Measurements from ENCODE around the gene HUWE1. TPM values are rescaled to one million over a fixed set of nuclear protein-coding genes. Genes with fewer than 3 reads are reported as not detected.

The HUWE1 gene
- total RNA-seq, 1 experiment from 2014 or later, result 222 TPM

GRCh38 chrX:53660004-53660403, 26.5 kb downstream of the HUWE1 start:
- Histone ChIP-seq H3K36me3 (ENCODE audit: insufficient read depth, low read length, poor library complexity, severe bottlenecking) (peaks cover 4% of the 10 kb centered on the region), H3K4me1 (ENCODE audit: insufficient read depth, low read length, poor library complexity, severe bottlenecking) (no peaks in the 10 kb centered on the region), H3K27ac (ENCODE audit: low read depth, low read length, poor library complexity, severe bottlenecking) (no peak overlapping the region), H3K9me3 (ENCODE audit: low read depth, low read length, poor library complexity, severe bottlenecking) (no peaks in the 10 kb centered on the region), H3K4me3 (ENCODE audit: low read depth, low read length, poor library complexity, severe bottlenecking) (no peak overlapping the region), H3K27me3 (replicated peaks; ENCODE audit: insufficient read depth, low read depth, low read length, poor library complexity) (no peaks in the 10 kb centered on the region)
- CTCF ChIA-PET, result no interaction called here
- POLR2A ChIA-PET (ENCODE audit: low non-redundant PET), result no interaction called here
- BruUV-seq (replicated peaks), result no TSS peak
- TF ChIP-seq EZH2 (IDR thresholded peaks at IDR 0.05; ENCODE audit: borderline replicate concordance, low read depth, low read length, poor library complexity, severe bottlenecking), result no peak
- no peak for TF ChIP-seq CTCF (conservative IDR thresholded peaks at IDR 0.05; ENCODE audit: low read depth, low read length)
- intact Hi-C loops (cut with micrococcal nuclease; ENCODE audit: unreplicated experiment), result no loop called here
- no peak for DNase-seq (ENCODE audit: low spot score)

- no peak for TF ChIP-seq CTCF (conservative IDR thresholded peaks at IDR 0.05; ENCODE audit: low read depth, low read length)
- no peak for TF ChIP-seq EZH2 (IDR thresholded peaks at IDR 0.05; ENCODE audit: borderline replicate concordance, low read depth, low read length, poor library complexity, severe bottlenecking)
- CTCF ChIA-PET, result no interaction called here
- intact Hi-C loops (cut with micrococcal nuclease; ENCODE audit: unreplicated experiment), result no loop called here
These were observed 27.5 kb downstream of the HUWE1 start for GRCh38 chrX:53659039-53659438.

GRCh38 chrX:53656845-53657244, 29.7 kb downstream of the HUWE1 start:
- H3K4me3 ChIP-seq (ENCODE audit: low read depth, low read length, poor library complexity, severe bottlenecking), result no peak overlapping the region
- H3K9me3 ChIP-seq (ENCODE audit: low read depth, low read length, poor library complexity, severe bottlenecking), result no peaks in the 10 kb centered on the region
- TF ChIP-seq CTCF (conservative IDR thresholded peaks at IDR 0.05; ENCODE audit: low read depth, low read length), result no peak
- no peak for TF ChIP-seq EZH2 (IDR thresholded peaks at IDR 0.05; ENCODE audit: borderline replicate concordance, low read depth, low read length, poor library complexity, severe bottlenecking)
- intact Hi-C loops (cut with micrococcal nuclease; ENCODE audit: unreplicated experiment), result no loop called here
- ChIA-PET POLR2A (ENCODE audit: low non-redundant PET) (no interaction called here), CTCF (no interaction called here)
- BruUV-seq (replicated peaks), result no TSS peak
- H3K27me3 ChIP-seq (replicated peaks; ENCODE audit: insufficient read depth, low read depth, low read length, poor library complexity), result no peaks in the 10 kb centered on the region
- peaks cover 16% of the 10 kb centered on the region for H3K36me3 ChIP-seq (ENCODE audit: insufficient read depth, low read length, poor library complexity, severe bottlenecking)
- DNase-seq (ENCODE audit: low spot score), result no peak
- no peaks in the 10 kb centered on the region for H3K4me1 ChIP-seq (ENCODE audit: insufficient read depth, low read length, poor library complexity, severe bottlenecking)
- H3K27ac ChIP-seq (ENCODE audit: low read depth, low read length, poor library complexity, severe bottlenecking), result no peak overlapping the region

More at GRCh38 chrX:53659039-53659438, 27.5 kb downstream of the HUWE1 start:
- no peaks in the 10 kb centered on the region for H3K27me3 ChIP-seq (replicated peaks; ENCODE audit: insufficient read depth, low read depth, low read length, poor library complexity)
- no peaks in the 10 kb centered on the region for H3K4me1 ChIP-seq (ENCODE audit: insufficient read depth, low read length, poor library complexity, severe bottlenecking)
- DNase-seq (ENCODE audit: low spot score), result no peak
- no peaks in the 10 kb centered on the region for H3K9me3 ChIP-seq (ENCODE audit: low read depth, low read length, poor library complexity, severe bottlenecking)
- peaks cover 4% of the 10 kb centered on the region for H3K36me3 ChIP-seq (ENCODE audit: insufficient read depth, low read length, poor library complexity, severe bottlenecking)
- BruUV-seq (replicated peaks), result no TSS peak
- H3K27ac ChIP-seq (ENCODE audit: low read depth, low read length, poor library complexity, severe bottlenecking), result no peak overlapping the region
- no peak overlapping the region for H3K4me3 ChIP-seq (ENCODE audit: low read depth, low read length, poor library complexity, severe bottlenecking)
- POLR2A ChIA-PET (ENCODE audit: low non-redundant PET), result no interaction called here

Data from A673 (cell line).